ENCODE data around the gene GBP6.

Gene GBP6, protein sequence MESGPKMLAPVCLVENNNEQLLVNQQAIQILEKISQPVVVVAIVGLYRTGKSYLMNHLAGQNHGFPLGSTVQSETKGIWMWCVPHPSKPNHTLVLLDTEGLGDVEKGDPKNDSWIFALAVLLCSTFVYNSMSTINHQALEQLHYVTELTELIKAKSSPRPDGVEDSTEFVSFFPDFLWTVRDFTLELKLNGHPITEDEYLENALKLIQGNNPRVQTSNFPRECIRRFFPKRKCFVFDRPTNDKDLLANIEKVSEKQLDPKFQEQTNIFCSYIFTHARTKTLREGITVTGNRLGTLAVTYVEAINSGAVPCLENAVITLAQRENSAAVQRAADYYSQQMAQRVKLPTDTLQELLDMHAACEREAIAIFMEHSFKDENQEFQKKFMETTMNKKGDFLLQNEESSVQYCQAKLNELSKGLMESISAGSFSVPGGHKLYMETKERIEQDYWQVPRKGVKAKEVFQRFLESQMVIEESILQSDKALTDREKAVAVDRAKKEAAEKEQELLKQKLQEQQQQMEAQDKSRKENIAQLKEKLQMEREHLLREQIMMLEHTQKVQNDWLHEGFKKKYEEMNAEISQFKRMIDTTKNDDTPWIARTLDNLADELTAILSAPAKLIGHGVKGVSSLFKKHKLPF

DNA sequence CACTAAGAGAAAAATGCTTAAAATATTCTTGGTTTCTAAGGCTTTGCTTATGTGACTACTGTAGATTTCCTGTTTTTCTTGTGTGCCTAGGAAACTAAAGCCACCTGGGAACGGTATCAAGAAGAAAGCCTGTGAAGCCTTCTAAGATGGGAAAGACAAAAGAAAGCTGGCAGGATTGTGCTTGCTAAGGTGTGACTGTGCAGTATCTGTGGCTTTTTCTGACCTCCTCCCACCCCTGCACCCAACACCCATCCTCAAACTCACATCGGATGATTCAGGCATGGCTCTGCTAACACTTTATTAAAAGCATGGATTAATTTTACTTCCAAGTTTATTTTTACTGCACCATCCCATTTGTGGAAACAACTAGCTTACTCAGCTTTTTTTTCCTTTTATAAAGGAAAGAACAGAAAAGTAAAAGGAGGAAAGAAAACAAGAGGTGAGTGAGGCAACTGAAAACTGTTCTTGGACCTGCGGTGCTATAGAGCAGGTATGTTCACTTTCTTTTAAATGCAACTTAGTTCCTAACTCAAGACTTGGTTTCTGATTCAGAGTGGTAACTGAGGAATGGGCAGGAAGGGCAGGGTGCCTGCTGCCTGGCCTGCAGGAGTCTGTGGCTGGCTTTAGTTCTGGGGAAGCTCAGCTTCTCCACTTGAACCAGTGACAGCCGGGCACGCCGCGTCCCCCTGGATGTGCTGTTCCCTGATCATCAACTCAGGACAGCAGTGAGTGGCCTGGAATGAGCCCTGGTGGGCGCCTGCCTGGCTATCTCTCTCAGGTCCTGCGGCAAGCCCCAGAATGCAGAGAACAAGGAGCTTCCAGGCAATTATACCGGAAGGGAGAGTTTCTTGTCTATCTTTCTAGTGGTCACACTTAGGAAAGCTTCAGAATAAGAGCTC is at the start of gene GBP6:
Gene GBP6 (plus strand): TSS at position 422 of the 899 bp plus-strand sequence. CDS start 4,493 bp downstream, outside the sequence.
- no peaks in the 10 kb centered on the region for H3K9me3 Mint-ChIP-seq
- H3K36me3 Mint-ChIP-seq (ENCODE audit: low read depth) = no peaks in the 10 kb centered on the region
- no peak within 1 kb of the TSS for H3K27ac Mint-ChIP-seq
- H3K4me1 Mint-ChIP-seq = peaks cover 15% of the 10 kb centered on the region
- TF ChIP-seq, protein P1, sequence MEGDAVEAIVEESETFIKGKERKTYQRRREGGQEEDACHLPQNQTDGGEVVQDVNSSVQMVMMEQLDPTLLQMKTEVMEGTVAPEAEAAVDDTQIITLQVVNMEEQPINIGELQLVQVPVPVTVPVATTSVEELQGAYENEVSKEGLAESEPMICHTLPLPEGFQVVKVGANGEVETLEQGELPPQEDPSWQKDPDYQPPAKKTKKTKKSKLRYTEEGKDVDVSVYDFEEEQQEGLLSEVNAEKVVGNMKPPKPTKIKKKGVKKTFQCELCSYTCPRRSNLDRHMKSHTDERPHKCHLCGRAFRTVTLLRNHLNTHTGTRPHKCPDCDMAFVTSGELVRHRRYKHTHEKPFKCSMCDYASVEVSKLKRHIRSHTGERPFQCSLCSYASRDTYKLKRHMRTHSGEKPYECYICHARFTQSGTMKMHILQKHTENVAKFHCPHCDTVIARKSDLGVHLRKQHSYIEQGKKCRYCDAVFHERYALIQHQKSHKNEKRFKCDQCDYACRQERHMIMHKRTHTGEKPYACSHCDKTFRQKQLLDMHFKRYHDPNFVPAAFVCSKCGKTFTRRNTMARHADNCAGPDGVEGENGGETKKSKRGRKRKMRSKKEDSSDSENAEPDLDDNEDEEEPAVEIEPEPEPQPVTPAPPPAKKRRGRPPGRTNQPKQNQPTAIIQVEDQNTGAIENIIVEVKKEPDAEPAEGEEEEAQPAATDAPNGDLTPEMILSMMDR (IDR thresholded peaks at IDR 0.05) = no peak
- H3K27me3 Mint-ChIP-seq (ENCODE audit: low read depth, poor library complexity) = peaks cover 4% of the 10 kb centered on the region
- H3K4me3 Mint-ChIP-seq = no peak within 1 kb of the TSS
- no peak for DNase-seq

DNA sequence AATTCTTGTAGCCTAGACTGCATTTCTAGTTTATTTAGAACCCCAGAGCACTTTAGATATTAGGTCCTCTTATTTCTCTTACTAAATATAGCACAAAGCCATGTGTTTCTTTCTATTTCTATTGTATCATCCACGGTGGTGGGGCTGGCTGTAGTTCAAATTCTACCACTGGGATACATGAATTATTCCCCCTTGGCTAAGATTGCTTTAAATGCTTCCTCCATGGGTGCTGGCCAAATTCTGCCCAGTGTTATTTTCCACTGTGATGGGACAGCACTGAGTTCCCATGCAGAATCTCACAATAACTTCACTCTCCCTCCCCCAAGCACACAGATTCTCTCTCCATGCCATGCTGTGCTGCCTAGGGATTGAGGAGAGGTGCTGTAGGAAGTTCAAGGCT is 41.5 kb upstream of the GBP6 start:
- Mint-ChIP-seq H3K36me3 (ENCODE audit: low read depth) (no peaks in the 10 kb centered on the region), H3K9me3 (peaks cover 33% of the 10 kb centered on the region), H3K4me1 (no peaks in the 10 kb centered on the region), H3K27ac (no peak overlapping the region), H3K27me3 (ENCODE audit: low read depth, poor library complexity) (peaks cover 4% of the 10 kb centered on the region), H3K4me3 (no peak overlapping the region)
- TF ChIP-seq, protein P1 (IDR thresholded peaks at IDR 0.05) = no peak
- no peak for DNase-seq

DNA sequence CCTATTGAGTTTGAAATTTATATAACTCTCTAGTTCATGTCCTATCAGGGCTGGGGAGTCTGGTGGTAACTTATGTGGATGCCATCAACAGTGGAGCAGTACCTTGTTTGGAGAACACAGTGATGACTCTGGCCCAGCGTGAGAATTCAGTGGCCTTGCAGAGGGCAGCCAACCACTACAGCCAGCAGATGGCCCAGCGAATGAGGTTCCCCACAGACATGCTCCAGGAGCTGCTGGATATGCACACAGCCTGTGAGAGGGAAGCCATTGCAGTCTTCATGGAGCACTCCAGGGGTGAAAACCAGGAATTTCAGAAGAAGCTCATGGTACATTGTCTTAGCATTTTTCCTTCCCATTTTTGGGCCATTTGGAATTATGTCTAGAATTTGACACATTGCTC is 32.0 kb upstream of the GBP6 start:
- DNase-seq = no peak
- Mint-ChIP-seq H3K27ac (no peak overlapping the region), H3K36me3 (ENCODE audit: low read depth) (no peaks in the 10 kb centered on the region), H3K9me3 (peaks cover 12% of the 10 kb centered on the region), H3K4me1 (no peaks in the 10 kb centered on the region), H3K4me3 (no peak overlapping the region), H3K27me3 (ENCODE audit: low read depth, poor library complexity) (peaks cover 4% of the 10 kb centered on the region)
- TF ChIP-seq, protein P1 (IDR thresholded peaks at IDR 0.05) = no peak

DNA sequence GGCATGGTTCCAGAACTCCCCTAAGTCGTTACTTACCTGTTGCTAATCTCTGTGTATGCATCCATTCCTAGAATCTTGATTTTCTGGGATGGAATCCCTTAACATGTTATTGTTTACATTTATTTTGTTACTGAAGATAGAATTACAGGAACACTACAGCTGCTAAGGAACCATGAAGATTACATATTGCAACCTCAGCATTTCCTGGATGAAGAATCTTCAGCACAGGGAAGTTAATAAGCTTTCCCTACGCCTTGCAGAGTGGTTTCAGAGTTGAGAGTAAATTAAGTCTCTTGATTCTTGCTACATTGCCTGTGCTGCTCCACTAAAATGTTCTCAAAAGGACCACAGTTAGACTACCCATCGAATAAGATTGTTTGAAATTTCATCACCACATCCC is 31.4 kb upstream of the GBP6 start:
- H3K27me3 Mint-ChIP-seq (ENCODE audit: low read depth, poor library complexity) = peaks cover 4% of the 10 kb centered on the region
- no peak for DNase-seq
- H3K4me3 Mint-ChIP-seq = no peak overlapping the region
- H3K4me1 Mint-ChIP-seq = no peaks in the 10 kb centered on the region
- no peaks in the 10 kb centered on the region for H3K36me3 Mint-ChIP-seq (ENCODE audit: low read depth)
- no peak overlapping the region for H3K27ac Mint-ChIP-seq
- peaks cover 7% of the 10 kb centered on the region for H3K9me3 Mint-ChIP-seq
- TF ChIP-seq, protein P1 (IDR thresholded peaks at IDR 0.05) = no peak

DNA sequence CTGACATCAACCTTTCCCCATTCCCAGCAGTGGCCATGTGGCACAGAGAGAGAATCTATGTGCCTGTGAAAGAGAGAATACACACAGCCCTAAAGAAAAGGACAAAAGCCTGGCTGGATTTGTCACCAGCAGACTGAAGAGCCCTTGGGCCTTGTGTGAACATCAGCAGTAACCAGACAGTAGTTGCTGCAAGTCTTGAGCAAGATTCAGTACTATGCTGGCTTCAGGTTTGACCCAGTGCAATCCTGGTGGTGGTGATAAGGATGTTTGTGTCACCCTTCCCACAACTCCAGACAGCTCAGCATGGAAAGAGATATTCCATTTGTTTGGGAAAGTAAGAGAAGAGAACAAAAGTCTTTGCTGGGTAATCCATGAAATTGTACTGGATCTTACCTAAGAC is 28.4 kb upstream of the GBP6 start:
- peaks cover 3% of the 10 kb centered on the region for H3K9me3 Mint-ChIP-seq
- H3K4me3 Mint-ChIP-seq = no peak overlapping the region
- H3K27ac Mint-ChIP-seq = no peak overlapping the region
- H3K4me1 Mint-ChIP-seq = no peaks in the 10 kb centered on the region
- peaks cover 7% of the 10 kb centered on the region for H3K27me3 Mint-ChIP-seq (ENCODE audit: low read depth, poor library complexity)
- no peak for DNase-seq
- TF ChIP-seq, protein P1 (IDR thresholded peaks at IDR 0.05) = no peak
- no peaks in the 10 kb centered on the region for H3K36me3 Mint-ChIP-seq (ENCODE audit: low read depth)

Data from nephron progenitor cell (in vitro differentiated cells).